MM.1S (cell line): ENCODE results near the gene MRPL58.

ENCODE experiments used
- EZH2 ChIP-seq: fragments of 300-600 bp; sonication (generic); optimal IDR thresholded peaks from 2 replicates; pipeline ENCODE3; 2017; ENCODE audit warnings: low read depth, mild to moderate bottlenecking, antibody characterized with exemption, low read length, mixed read lengths
- EZH2phosphoT487 ChIP-seq: fragments of 300-600 bp; sonication (generic); IDR thresholded peaks from 2 replicates; pipeline ENCODE4 v1.6.1; 2018; ENCODE audit warnings: antibody characterized with exemption, low read length
- TF ChIP-seq, protein P1 (sequence below): fragments of 300-600 bp; sonication (generic); IDR thresholded peaks from 2 replicates; pipeline ENCODE4 v1.5.1; 2016; ENCODE audit warnings: antibody characterized with exemption, low read length, mixed read lengths

DNA sequence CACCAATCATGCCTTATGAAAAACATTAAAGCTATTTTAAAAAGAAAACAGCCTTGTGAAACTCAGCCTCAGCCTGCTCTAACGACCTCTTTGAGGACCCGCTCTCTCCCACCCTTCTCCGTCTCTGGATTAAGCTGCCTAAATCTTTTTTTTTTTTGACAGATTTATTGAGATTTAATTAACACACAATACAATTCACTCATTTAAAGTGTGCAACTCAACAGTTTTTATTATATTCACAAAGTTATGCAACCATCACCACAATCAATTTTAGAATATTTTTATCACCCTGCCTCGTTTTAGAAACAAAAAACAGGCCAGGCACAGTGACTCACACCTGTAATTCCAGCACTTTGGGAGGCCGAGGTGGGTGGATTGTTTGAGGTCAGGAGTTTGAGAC is 16.6 kb upstream of the MRPL58 start:
- TF ChIP-seq, protein P1, sequence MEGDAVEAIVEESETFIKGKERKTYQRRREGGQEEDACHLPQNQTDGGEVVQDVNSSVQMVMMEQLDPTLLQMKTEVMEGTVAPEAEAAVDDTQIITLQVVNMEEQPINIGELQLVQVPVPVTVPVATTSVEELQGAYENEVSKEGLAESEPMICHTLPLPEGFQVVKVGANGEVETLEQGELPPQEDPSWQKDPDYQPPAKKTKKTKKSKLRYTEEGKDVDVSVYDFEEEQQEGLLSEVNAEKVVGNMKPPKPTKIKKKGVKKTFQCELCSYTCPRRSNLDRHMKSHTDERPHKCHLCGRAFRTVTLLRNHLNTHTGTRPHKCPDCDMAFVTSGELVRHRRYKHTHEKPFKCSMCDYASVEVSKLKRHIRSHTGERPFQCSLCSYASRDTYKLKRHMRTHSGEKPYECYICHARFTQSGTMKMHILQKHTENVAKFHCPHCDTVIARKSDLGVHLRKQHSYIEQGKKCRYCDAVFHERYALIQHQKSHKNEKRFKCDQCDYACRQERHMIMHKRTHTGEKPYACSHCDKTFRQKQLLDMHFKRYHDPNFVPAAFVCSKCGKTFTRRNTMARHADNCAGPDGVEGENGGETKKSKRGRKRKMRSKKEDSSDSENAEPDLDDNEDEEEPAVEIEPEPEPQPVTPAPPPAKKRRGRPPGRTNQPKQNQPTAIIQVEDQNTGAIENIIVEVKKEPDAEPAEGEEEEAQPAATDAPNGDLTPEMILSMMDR: no peak
- TF ChIP-seq EZH2 (no peak), EZH2phosphoT487 (no peak)
